CD4-positive, alpha-beta T cell treated with Interleukin-21 for 1 hour (primary cell): ENCODE data around the gene BIN2.

ENCODE experiments used
- DNase-seq: peaks from one replicate; pipeline ENCODE4 v3.0.0-alpha.2; 2020

Gene BIN2

GRCh38 chr12:51323966-51324895, at the start of gene BIN2:
BIN2 (minus strand) TSS chr12:51324174; CDS start chr12:51324102, 72 bp downstream.
- DNase-seq = peak; percentile 75

- DNase-seq = no peak
Measured at GRCh38 chr12:51373187-51373586, 49.2 kb upstream of the BIN2 start.

GRCh38 chr12:51372021-51372420, 48.0 kb upstream of the BIN2 start:
- no peak for DNase-seq

GRCh38 chr12:51371295-51371953, 47.5 kb upstream of the BIN2 start:
- DNase-seq = no peak

GRCh38 chr12:51370667-51371066, 46.7 kb upstream of the BIN2 start:
- DNase-seq = no peak

GRCh38 chr12:51369581-51369980, 45.6 kb upstream of the BIN2 start:
- DNase-seq = no peak

GRCh38 chr12:51368640-51369517, 44.9 kb upstream of the BIN2 start:
- peak; percentile 93 for DNase-seq

GRCh38 chr12:51365276-51365675, 41.3 kb upstream of the BIN2 start:
- DNase-seq = no peak

- DNase-seq = no peak
Measured at GRCh38 chr12:51364001-51364400, 40.0 kb upstream of the BIN2 start.

GRCh38 chr12:51362747-51363342, 38.9 kb upstream of the BIN2 start:
- DNase-seq = no peak

GRCh38 chr12:51362307-51362706, 38.3 kb upstream of the BIN2 start:
- DNase-seq = no peak

- DNase-seq = no peak
Measured at GRCh38 chr12:51361161-51362016, 37.4 kb upstream of the BIN2 start.

- DNase-seq = no peak
Measured at GRCh38 chr12:51360315-51360714, 36.3 kb upstream of the BIN2 start.

GRCh38 chr12:51359851-51360250, 35.9 kb upstream of the BIN2 start:
- no peak for DNase-seq

- DNase-seq = no peak
Measured at GRCh38 chr12:51358496-51358895, 34.5 kb upstream of the BIN2 start.

GRCh38 chr12:51357374-51358047, 33.5 kb upstream of the BIN2 start:
- DNase-seq = no peak

- peak; percentile 61 for DNase-seq
Measured at GRCh38 chr12:51351913-51352532, 28.0 kb upstream of the BIN2 start.

- DNase-seq = no peak
Measured at GRCh38 chr12:51349026-51349425, 25.1 kb upstream of the BIN2 start.

- DNase-seq = no peak
Measured at GRCh38 chr12:51348116-51348515, 24.1 kb upstream of the BIN2 start.

- no peak for DNase-seq
Measured at GRCh38 chr12:51346581-51346980, 22.6 kb upstream of the BIN2 start, which contains the start of gene CELA1. CELA1 (minus strand) TSS chr12:51346679; CDS start chr12:51346638, 41 bp downstream.

- DNase-seq = no peak
Measured at GRCh38 chr12:51345681-51346080, 21.7 kb upstream of the BIN2 start.
